Limb (tissue), 2 donors: ENCODE data around the gene PRKACG.
"Not testable (repeated sequence)": the region's sequence is repeated elsewhere in the genome, so short reads cannot be mapped to it uniquely, and the experiment has no call there.

ENCODE experiments used
- DNase-seq, 2 donors: peaks; one replicate each; pipeline ENCODE4 v3.0.0-alpha.2; 2016; ENCODE audit errors: extremely low spot score in 2 of 2

PRKACG gene

DNA sequence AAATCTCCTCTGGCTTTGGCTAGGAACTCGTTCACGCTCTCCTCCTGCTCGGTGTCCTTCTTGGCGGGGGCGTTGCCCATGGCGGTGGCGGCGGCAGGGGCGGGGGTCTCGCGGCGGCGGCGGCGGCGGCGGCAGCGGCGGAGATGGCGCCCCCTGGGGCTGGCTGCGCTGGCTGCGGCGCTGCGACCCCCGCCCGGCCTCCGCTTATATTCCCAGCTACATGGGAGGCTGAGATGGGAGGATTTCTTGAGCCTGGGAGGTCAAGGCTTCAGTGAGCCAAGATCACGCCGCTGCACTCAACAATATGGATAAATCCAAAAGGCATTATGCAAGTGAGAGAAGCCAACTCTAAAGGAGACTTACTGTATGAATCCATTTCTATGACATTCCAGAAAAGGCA, at the start of gene PRKACG:
Gene PRKACG (minus strand): TSS at position 101 of the 400 bp plus-strand sequence. CDS start 21 bp downstream, at position 80.
- DNase-seq, result no peak

DNA sequence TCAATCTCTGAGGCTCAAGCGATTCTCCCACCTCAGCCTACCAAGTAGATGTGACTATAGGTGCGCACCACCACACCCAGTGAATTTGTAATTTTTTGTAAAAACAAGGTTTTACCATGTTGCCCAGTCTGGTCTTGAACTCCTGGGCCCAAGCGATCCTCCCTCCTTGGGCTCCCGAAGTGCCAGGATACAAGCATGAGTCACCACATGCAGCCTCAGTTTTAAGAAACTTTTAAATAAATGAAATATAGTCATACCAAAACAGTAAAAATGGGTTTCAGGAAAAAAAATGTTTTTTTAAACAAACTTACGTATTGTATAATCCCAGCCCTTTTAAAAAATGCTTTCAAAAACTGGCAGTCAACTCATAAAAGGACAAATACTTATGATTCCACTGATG, 48.3 kb upstream of the PRKACG start:
- DNase-seq, result no peak

DNA sequence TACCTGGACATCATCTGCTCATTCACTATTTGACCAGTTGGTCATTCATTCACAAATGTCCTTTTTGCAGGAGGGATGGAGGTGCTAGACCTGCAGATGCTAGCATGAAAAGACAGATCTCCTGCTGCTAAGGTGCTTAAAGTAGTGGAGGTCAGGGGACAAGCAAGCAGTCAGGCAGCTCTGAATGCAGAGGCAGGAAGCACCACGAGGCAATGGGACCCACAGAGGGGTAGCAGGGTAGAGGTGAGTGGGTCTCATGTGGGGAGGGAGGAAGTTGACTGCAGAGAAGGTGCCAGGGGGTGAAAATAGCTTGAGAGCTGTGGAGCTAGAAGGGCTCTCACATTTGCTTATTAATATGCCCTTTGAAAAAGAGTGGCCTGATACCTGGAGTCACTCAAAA, 46.9 kb upstream of the PRKACG start:
- no peak for DNase-seq

DNA sequence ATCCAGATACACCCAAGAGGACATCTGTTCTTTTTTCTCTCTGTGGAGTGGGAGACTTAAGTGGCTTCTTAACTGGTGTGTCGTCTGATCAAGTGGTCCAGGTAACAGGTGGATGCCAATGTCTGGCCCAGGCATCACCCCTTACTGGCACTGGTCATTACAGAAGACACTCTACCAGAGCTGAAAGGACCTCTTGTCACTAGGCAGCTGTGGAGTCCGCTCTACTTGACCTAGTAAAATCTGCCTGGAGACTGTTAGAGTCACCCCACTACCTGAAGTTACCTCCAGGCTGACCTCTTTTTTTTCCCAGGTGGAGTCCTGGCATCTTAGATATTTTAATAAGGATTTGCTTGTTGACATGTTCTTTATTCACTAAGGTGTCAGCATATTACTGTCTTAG, 44.2 kb upstream of the PRKACG start:
- no peak for DNase-seq

DNA sequence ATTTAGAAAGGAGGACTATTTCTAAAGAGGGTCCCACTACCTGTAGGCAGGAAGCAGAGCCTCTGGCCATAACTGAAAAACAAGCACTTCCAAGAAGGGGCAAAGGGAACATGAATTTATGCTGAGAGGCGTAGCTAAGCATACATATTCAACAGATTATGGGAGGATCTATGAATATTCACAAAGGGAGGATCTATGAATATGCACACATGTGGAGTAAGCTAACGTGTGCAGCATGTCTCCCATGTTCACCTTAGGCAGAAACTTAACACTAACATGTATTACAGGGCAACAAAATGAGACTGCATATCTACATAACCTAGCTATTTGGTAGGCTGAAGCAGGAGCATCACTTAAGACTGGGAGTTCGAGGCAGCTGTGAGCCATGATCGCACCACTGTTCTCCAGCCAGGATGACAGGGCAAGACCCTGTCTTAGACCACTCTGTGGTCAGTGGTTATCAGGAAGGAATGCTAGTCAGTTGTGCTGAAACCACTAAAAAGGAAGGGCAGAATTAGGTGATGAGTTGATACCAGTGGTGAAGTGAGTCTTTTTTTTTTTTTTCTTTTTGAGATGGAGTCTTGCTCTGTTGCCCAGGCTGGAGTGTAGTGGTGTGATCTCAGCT, 42.4 kb upstream of the PRKACG start:
- no peak for DNase-seq

DNA sequence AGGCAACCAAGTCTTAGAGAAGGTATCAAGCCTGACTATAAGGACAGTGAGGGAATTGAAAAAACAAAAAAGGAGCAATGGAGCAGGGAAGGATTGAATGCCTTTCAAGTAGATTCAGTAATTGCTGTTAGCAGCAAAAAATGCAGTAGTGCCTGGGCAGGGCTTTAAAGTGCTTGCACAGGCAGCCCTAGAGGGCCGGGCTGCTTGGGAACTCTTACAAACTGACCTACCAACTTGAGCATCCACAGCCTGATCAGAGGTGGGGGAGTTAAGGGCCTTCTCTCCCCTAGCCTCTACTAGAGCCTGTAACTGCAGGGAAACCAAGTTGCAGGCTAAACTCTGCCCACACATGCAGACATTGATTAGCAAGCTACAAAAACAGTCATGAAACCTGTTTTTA, 41.1 kb upstream of the PRKACG start:
- no peak for DNase-seq

DNA sequence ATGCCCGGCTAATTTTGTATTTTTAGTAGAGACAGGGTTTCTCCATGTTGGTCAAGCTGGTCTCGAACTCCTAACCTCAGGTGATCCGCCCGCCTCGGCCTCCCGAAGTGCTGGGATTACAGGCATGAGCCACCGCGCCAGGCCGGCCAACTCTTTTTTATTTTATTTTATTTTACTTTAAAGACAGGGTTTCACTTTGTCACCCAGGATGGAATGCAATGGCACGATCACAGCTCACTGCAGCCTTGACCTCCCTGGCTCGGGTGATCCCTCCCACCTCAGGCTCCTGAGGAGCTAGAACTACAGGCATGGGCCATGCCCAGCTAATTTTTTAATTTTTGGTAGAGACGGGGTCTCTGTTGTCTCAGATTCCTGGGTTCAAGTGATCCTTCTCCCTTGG, 37.0 kb upstream of the PRKACG start:
- DNase-seq, result not testable (repeated sequence)

DNA sequence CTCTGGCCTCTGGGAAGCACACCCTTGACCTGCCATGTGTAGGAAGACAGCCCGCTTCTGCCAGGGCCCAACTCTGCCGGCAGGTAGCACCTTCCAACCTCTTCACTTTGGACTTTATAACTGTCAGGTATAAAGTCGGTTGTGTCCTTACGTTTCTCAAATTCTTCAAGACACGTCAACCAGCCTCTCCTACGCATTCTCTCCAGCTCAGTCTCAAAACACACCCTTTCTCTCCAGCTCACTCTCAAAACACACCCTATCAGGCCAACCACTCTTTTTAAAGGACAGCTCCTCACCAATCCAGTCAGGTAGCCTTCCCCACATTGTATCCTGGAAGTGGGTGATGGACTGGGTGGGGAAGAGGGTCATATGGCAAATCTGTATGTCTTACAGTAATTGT, 35.2 kb upstream of the PRKACG start:
- no peak for DNase-seq

DNA sequence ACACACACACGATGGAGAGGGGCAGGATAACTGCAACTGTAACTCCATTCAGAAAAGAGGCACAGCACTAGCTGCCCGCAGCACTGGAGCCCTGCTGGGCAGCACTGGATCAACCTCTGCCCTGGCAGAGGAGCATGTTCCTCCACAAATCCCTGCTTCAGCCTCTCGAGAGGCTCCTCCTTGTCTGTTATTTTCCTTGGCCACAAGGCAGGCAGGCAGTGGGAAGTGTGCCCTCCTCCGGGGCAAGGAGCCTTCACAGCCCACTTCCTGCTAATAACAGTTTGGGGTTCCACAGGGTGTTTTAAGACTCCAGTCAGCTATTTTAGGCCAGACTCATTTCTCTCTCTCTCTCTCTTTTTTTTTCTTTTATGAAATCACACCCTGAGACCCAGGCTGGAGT, 33.5 kb upstream of the PRKACG start:
- DNase-seq, result no peak

DNA sequence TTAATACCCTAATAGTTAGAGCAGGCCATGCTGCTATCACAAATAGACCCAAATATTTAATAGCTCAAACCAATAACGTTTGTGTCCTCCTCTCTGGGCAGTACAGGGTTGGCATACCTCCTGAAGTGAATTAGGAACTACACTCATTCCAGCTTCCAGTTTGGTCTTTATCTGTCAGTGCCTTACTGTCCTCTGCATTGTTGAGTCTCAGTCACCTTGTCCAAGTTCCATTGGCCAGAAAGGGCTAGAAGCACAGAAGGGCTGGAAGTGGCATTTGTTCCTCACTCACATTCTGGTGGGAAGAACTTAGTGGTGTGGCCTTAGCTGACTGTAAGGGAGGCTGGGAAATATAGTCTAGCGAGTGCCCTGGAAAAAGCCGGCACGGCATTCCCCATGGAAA, 32.8 kb upstream of the PRKACG start:
- no peak for DNase-seq

DNA sequence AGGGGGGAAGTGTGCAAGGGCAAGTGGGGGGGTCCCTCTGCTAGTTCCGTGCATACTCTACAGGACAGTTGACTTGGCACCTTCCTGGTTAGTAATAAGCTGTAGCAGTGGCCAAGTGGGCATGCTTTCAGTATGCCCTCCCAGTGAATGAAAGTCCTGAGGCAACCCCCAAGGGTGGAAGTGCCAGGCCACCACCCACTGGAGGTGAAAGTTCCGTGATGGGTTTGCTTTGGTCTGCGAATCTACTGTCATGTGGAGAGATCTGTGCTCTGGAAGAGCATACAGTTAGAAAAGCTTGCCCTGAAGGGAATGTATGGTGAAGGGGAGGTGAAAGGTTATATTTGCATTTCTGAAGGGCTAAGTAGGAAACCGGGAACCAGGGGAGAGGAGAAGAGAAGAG, 31.9 kb upstream of the PRKACG start:
- no peak for DNase-seq

DNA sequence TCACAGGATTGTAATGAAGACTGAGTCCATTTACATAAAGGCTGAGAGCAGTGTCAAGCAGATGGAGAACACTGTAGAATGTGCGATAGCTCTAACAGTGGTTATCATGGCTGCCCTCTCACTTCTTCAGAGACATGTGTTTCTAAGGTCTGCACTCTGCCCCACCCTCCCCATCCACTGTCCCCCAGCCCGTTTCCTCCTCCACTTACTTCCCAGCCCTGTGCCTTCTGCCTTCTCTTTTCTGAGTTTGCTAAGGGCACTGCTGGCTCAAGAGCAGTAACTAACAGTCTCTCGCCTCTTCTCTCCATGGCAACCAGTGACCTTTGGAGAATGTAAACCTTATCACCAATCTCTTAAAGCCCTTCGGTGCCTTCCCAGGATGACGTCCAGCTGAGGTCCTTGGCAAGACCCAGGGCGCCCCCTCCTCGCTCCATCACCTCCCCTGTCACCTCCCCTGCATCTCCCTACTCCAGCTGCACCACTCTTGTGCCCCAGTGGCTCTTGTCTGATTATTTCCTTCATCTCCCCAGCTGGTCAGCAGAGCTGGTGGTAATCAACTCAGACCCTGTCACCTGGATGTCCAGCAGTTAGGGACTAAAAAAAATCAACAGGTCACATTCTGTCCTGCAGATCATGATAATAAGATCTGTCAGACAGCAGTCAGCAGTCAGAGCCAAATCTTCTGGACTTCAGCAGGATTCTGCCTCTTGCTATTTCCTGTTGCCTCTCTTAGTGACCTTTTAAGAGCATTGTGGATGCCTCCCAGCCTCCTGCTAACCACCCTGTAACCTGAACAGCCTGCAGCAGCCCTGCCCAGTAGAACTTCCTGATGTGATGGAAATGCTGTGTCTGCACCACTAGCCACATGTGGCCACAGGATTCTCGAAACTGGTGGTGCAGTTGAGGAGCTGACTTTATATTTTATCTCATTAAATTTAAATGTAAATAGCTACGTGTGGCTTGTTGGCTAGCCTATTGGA, 30.6 kb upstream of the PRKACG start:
- DNase-seq, result no peak

DNA sequence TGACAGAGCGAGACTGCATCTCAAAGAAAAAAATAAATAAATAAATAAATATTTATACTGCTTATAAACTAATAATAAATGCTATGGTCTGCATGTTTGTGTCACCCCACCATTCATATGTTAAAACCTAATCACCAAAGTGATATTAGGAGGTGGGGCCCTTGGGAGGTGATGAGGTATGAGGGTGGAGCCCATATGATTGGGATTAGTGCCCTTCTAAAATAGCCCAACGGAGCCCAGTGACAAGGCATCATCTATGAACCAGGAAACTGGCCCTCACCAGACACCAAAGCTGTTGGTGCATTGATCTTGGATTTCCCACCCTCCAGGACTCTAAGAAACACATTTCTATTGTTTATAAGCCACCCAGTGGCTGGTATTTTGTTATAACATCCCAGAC, 26.7 kb upstream of the PRKACG start:
- no peak for DNase-seq

DNA sequence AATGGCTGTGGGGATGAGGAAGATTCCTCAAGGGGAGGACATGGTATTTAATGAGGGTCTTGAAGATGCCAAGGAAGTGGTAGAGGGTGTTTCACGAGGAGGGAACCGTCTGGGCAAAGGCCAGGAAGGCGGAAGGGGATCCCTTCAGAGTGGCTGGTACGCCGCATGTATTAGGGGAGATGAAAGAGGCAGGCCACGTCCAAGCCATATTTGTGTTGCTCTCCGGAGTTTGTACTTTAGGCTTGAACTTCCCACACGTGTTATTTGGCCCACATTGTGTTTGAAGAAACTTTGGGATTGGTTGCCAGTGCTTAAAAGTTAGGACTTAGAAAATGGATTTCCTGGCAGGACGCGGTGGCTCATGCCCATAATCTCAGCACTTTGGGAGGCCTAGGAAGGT, 22.9 kb upstream of the PRKACG start:
- no peak for DNase-seq

DNA sequence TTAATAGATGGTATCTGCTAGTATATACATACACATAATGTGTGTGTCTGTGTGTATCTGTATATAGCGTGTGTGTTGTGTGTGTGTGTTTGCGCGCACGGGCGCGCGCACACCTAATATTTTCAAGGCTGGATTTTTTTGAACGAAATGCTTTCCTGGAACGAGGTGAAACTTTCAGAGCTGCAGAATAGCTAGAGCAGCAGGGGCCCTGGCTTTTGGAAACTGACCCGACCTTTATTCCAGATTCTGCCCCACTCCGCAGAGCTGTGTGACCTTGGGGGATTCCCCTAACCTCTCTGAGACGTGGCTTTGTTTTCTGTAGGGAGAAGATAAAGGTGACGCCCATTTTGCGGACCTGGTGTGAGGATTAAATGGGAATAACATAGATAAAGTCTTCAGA, 22.4 kb upstream of the PRKACG start:
- no peak for DNase-seq

DNA sequence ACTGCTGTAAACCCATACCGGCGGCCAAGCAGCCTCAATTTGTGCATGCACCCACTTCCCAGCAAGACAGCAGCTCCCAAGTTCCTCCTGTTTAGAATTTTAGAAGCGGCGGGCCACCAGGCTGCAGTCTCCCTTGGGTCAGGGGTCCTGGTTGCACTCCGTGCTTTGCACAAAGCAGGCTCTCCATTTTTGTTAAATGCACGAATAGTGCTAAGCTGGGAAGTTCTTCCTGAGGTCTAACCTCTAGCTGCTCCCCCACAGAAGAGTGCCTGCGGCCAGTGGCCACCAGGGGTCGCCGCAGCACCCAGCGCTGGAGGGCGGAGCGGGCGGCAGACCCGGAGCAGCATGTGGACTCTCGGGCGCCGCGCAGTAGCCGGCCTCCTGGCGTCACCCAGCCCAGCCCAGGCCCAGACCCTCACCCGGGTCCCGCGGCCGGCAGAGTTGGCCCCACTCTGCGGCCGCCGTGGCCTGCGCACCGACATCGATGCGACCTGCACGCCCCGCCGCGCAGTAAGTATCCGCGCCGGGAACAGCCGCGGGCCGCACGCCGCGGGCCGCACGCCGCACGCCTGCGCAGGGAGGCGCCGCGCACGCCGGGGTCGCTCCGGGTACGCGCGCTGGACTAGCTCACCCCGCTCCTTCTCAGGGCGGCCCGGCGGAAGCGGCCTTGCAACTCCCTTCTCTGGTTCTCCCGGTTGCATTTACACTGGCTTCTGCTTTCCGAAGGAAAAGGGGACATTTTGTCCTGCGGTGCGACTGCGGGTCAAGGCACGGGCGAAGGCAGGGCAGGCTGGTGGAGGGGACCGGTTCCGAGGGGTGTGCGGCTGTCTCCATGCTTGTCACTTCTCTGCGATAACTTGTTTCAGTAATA, 21.8 kb upstream of the PRKACG start, which contains the start of gene FXN:
Gene FXN (plus strand): TSS at position 315 of the 871 bp plus-strand sequence. CDS start 31 bp downstream, at position 346.
- peak; percentile 86 to 92 for DNase-seq

DNA sequence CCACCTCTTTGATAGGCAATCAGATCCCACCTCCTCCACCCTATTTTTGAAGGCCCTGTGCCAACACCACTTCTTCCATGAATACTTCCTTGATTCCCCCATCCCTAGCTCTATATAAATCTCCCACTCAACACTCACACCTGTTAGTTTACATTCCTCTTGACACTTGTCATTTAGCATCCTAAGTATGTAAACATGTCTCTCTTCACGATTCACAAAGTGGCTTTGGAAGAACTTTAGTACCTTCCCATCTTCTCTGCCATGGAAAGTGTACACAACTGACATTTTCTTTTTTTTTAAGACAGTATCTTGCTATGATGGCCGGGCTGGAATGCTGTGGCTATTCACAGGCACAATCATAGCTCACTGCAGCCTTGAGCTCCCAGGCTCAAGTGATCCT, 20.2 kb upstream of the PRKACG start:
- DNase-seq, result no peak

DNA sequence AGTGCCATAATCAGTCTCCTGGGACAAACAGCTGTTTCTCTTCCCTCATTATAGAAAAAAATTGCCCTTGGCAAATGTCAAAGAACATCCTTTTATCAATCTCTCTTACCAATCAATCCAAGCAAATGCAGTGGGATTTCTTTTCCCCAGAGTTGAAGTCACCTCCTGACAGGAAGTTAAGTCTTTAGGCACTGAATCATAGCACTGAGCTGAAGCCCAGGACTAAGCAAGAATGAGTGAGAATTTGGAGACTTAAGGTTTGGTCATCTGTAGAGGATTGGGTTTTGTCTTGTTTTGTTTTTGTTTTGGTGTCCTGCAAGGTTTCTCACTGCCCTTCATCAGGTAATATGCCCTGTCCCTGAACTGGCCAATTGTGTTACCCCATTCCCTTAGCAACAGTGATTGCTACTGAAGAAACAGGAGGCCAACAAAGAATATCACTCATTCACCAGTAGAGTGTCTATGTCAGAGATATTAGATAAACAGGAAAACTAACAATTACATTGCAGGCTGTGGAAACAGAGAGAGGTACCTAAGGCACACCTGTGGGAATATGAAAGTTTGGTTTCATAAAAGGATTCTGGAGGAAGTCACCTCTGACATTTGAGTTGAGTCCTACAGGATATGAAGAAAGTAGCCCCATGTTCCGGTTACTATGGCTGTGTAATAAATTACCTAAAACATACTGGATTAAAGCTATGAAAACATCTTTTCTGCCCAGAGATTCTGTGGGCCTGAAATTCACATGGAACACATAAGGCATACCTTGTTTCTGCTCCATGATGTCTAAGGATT, 17.1 kb upstream of the PRKACG start:
- DNase-seq, result no peak

DNA sequence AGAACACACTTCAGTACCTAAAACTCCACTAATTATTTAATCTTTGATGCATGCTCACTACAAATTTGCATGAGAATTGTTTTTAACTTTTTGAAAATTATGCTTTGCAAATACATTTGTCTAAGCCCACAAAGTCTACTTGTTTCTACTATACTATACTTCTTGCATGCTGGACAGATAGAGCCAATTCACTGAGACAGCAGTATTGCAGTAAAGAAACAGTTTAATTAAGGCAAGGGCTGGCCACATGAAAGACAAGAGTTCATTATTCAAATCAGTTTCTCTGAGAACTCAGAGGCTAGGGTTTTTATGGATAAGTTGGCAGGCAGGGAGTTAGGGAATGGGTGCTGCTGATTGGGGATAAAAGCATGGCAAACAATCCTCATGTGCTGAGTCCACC, 15.6 kb upstream of the PRKACG start:
- DNase-seq, result no peak

DNA sequence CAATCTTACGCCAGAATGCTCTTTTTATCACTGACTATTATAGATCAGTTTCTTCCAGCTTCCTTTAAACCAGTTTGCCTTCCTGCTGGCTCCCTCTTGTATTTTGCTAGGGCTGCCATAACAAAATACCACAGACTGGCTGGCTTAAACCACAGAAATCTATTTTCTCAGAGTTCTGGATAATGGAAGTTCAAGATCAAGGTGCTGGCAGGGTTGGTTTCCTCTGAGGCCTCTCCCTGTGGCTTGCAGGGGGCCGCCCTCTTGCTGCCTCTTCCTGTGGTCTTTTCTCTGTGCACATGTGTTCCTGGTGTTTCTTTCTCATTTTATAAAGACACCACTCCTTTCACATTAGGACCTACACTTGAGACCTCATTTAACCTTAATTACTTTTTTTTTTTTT, 14.8 kb upstream of the PRKACG start:
- no peak for DNase-seq
